ENCODE measurements around the gene HMCN2.

DNA sequence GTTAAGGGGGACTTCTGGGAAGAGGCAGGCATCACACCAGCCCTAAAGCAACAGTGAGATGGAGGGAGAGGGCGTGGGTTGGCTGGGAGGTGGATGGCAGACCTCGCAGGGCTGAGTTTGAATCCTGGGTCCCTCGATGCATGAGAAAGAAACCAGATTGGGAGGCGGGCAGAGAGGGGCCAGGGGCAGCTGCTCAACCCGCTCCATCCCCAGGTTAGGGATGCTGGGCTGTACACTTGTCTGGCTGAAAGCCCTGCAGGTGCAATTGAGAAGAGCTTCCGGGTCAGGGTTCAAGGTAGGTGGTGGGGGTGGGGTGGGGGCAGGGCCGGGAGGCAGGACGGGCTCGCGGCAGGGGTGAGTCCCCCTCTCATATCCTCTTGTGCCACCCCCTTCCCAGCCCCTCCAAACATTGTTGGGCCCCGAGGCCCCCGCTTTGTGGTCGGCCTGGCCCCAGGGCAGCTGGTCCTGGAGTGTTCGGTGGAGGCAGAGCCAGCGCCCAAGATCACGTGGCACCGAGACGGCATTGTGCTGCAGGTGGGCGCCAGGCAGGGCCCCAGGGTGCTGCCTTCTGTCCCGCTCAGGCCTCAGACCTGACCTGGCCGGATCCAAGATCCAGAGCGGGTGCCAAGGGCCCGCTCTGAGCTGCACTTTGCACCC lies 129.4 kb downstream of the HMCN2 start:
- TF ChIP-seq CTCF (IDR thresholded peaks at IDR 0.05) (no peak), POLR2AphosphoS5 (IDR thresholded peaks at IDR 0.05) (no peak), POLR2A (IDR thresholded peaks at IDR 0.05) (no peak)

All from prostate gland (tissue), 2 donors.